Type B pancreatic cell (in vitro differentiated cells): ENCODE results near the gene SGO1. TPM values are rescaled to one million over a fixed set of nuclear protein-coding genes. Genes with fewer than 3 reads are reported as not detected.

Experiments used
- DNase-seq: peaks from one replicate; pipeline ENCODE4 v3.0.0; 2021; ENCODE audit warnings: mixed read lengths; ENCODE audit not compliant: unreplicated experiment; ENCODE audit errors: extremely low spot score
- H3K27ac Mint-ChIP-seq: 2 replicates; pipeline ENCODE4 v1.8.0; 2021; ENCODE audit warnings: mild to moderate bottlenecking, mixed read lengths
- H3K27me3 Mint-ChIP-seq: 2 replicates; pipeline ENCODE4 v1.8.0; 2021; ENCODE audit warnings: mixed read lengths
- H3K36me3 Mint-ChIP-seq: 2 replicates; pipeline ENCODE4 v1.8.0; 2021; ENCODE audit warnings: mixed read lengths
- H3K4me1 Mint-ChIP-seq: one replicate; pipeline ENCODE4 v1.8.0; 2021; ENCODE audit warnings: mixed read lengths; ENCODE audit not compliant: unreplicated experiment
- H3K4me3 Mint-ChIP-seq: 2 replicates; pipeline ENCODE4 v1.8.0; 2021; ENCODE audit warnings: mild to moderate bottlenecking, mixed read lengths
- H3K9me3 Mint-ChIP-seq: 2 replicates; pipeline ENCODE4 v1.8.0; 2021; ENCODE audit warnings: mixed read lengths
- total RNA-seq: library from RNA; stranded (reverse); gene quantifications from 2 replicates; pipeline ENCODE4 v1.2.1, GENCODE V29; 2021; ENCODE audit warnings: low replicate concordance
- TF ChIP-seq, protein P1 (sequence below): fragments of 200-600 bp; sonication (generic); conservative IDR thresholded peaks from 2 replicates; pipeline ENCODE4 v1.5.0; 2021; ENCODE audit warnings: antibody characterized with exemption, mild to moderate bottlenecking

The SGO1 gene
- total RNA-seq, 1 donor from 2014 or later = 18.8 TPM

DNA sequence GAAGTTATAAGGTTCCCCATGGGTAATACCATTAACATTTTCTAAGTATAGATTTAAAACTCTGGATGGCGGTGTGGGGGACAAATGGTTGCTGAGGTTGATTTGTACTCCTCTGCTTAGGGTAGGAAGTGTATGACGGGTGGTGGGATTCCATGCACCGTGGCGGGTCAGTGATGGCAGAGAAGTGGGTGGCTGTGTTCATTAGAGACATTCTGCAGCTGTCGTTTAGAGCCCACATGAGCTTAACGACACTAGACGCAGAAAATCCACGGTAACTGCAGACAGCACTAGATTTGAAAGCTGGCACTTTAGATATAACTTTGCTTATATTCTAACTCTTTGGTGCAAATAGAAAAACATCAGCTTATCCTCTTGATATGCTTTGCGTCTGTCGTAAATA, 37.5 kb downstream of the SGO1 start:
- H3K4me1 Mint-ChIP-seq = peaks cover 18% of the 10 kb centered on the region
- no peak overlapping the region for H3K27ac Mint-ChIP-seq
- H3K9me3 Mint-ChIP-seq = no peaks in the 10 kb centered on the region
- DNase-seq = no peak
- no peak overlapping the region for H3K4me3 Mint-ChIP-seq
- TF ChIP-seq, protein P1, sequence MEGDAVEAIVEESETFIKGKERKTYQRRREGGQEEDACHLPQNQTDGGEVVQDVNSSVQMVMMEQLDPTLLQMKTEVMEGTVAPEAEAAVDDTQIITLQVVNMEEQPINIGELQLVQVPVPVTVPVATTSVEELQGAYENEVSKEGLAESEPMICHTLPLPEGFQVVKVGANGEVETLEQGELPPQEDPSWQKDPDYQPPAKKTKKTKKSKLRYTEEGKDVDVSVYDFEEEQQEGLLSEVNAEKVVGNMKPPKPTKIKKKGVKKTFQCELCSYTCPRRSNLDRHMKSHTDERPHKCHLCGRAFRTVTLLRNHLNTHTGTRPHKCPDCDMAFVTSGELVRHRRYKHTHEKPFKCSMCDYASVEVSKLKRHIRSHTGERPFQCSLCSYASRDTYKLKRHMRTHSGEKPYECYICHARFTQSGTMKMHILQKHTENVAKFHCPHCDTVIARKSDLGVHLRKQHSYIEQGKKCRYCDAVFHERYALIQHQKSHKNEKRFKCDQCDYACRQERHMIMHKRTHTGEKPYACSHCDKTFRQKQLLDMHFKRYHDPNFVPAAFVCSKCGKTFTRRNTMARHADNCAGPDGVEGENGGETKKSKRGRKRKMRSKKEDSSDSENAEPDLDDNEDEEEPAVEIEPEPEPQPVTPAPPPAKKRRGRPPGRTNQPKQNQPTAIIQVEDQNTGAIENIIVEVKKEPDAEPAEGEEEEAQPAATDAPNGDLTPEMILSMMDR = no peak
- H3K36me3 Mint-ChIP-seq = peaks cover 5% of the 10 kb centered on the region
- H3K27me3 Mint-ChIP-seq = no peaks in the 10 kb centered on the region

DNA sequence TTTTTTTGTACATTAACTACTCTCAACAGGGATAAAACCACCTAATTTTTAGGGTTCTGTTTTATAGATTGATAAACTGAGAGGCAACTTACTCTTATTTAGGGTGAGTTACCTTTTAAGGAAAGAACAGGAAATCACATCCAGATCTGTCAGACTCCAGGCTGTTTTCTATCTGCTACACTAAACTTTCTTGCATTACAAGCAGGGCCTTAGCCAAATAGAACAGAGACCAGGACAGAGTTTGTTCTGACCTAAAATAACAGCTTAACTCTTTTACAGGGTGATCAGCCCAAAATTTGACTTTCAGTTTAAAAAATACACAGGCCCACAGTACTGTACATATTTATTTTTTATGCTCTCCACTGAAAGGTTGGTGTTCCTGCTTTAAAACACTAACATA, 38.6 kb downstream of the SGO1 start:
- H3K36me3 Mint-ChIP-seq = peaks cover 12% of the 10 kb centered on the region
- no peaks in the 10 kb centered on the region for H3K9me3 Mint-ChIP-seq
- H3K4me3 Mint-ChIP-seq = no peak overlapping the region
- peaks cover 21% of the 10 kb centered on the region for H3K4me1 Mint-ChIP-seq
- TF ChIP-seq, protein P1 = no peak
- no peak overlapping the region for H3K27ac Mint-ChIP-seq
- no peaks in the 10 kb centered on the region for H3K27me3 Mint-ChIP-seq
- no peak for DNase-seq

DNA sequence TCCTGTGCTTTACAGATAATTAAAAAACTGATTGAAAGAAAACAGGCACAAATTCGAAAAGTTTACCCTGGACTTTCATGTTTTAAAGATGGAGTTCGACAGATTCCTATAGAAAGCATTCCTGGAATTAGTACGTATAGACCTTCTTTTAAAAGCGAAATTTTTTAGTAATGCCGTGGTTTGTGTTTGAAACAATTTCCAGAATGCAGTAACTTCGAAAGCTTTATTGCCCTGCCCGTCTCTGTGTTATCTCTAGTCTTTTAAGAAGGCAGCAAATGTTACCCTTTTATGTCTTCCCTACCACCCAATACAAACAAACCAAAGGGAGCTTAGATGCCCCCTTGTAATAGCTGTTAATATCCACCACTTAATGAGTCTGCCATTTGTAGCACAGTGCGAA, 39.7 kb downstream of the SGO1 start:
- H3K36me3 Mint-ChIP-seq = peaks cover 14% of the 10 kb centered on the region
- no peaks in the 10 kb centered on the region for H3K27me3 Mint-ChIP-seq
- H3K4me3 Mint-ChIP-seq = no peak overlapping the region
- no peaks in the 10 kb centered on the region for H3K9me3 Mint-ChIP-seq
- no peak for DNase-seq
- H3K4me1 Mint-ChIP-seq = peaks cover 28% of the 10 kb centered on the region
- H3K27ac Mint-ChIP-seq = no peak overlapping the region
- TF ChIP-seq, protein P1 = no peak

DNA sequence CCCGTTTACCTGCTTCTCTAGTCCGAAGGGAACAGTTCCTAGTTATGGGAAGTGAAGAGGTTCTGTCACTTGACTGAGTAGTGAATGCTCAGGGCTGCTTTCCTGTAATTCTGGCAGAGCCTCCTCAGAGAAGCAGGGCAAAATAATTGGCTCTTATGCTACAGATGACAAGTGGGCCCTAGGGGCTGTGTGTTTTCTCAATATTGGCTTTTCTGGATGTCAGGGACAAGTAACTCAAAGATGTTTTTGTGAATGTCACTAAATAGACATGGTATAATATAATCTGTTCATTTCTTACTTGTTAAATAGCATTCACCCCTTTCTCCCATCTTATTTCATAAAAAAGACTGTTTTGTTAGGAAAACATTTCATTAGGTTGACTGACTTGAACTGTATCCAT, 40.1 kb downstream of the SGO1 start:
- peaks cover 17% of the 10 kb centered on the region for H3K36me3 Mint-ChIP-seq
- H3K4me3 Mint-ChIP-seq = no peak overlapping the region
- H3K9me3 Mint-ChIP-seq = no peaks in the 10 kb centered on the region
- TF ChIP-seq, protein P1 = no peak
- no peak for DNase-seq
- no peak overlapping the region for H3K27ac Mint-ChIP-seq
- no peaks in the 10 kb centered on the region for H3K27me3 Mint-ChIP-seq
- peaks cover 30% of the 10 kb centered on the region for H3K4me1 Mint-ChIP-seq

DNA sequence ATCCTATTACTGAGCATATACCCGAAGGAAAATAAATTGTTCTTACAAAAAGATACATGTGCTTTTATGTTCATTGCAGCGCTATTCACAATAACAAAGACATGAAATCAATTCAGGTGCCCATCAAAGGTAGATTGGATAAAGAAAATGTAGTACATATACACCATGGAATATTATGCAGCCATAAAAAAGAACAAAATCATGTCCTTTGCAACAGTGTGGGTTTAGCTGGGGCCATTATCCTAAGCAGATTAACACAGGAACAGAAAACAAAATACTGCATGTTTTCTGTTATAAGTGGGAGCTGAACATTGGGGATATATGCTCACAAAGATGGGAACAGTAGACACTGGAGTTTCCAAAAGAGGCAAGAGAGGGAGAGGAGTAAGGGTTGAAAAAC, 42.5 kb downstream of the SGO1 start:
- peaks cover 16% of the 10 kb centered on the region for H3K36me3 Mint-ChIP-seq
- no peak for DNase-seq
- no peak overlapping the region for H3K27ac Mint-ChIP-seq
- no peaks in the 10 kb centered on the region for H3K27me3 Mint-ChIP-seq
- peaks cover 32% of the 10 kb centered on the region for H3K4me1 Mint-ChIP-seq
- H3K4me3 Mint-ChIP-seq = no peak overlapping the region
- no peaks in the 10 kb centered on the region for H3K9me3 Mint-ChIP-seq
- TF ChIP-seq, protein P1 = no peak

DNA sequence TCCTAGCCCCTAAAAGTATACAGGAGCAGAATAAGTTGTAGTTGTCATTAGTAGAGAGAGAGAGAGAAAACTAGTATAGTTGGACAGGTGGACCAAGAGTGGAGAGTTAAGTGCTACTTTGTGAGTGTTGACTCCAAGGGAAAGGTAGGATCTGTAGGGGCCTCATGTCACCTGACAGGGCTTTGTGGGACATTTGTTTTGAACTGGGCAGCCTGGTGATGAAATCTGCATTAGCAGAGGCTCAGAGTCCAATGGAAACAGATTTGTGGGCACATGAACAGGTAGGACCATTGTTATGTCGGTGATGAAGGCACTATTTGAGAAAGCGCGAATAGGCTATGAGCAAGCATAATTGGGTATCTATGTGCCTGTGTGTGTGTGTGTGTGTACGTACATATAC, 43.5 kb downstream of the SGO1 start:
- TF ChIP-seq, protein P1 = no peak
- H3K9me3 Mint-ChIP-seq = no peaks in the 10 kb centered on the region
- H3K36me3 Mint-ChIP-seq = peaks cover 16% of the 10 kb centered on the region
- no peak overlapping the region for H3K27ac Mint-ChIP-seq
- H3K27me3 Mint-ChIP-seq = no peaks in the 10 kb centered on the region
- no peak for DNase-seq
- peaks cover 29% of the 10 kb centered on the region for H3K4me1 Mint-ChIP-seq
- no peak overlapping the region for H3K4me3 Mint-ChIP-seq
